Measurements from ENCODE around the gene PRKCA. TPM values are rescaled to one million over a fixed set of nuclear protein-coding genes. Genes with fewer than 3 reads are reported as not detected.

PRKCA gene
- total RNA-seq, 1 experiment from 2014 or later: 29.6 TPM

GRCh38 chr17:66426397-66427033, 124.1 kb downstream of the PRKCA start:
- no peaks in the 10 kb centered on the region for H3K36me3 ChIP-seq (ENCODE audit: control insufficient read depth, insufficient read depth, low read length)
- POLR2A ChIA-PET: no interaction called here
- no peak overlapping the region for H3K4me3 Mint-ChIP-seq (ENCODE audit: unreplicated experiment)
- H3K4me3 ChIP-seq (ENCODE audit: low read depth, low read length): no peak overlapping the region
- no TSS peak for BruUV-seq (replicated peaks)
- peaks cover 21% of the 10 kb centered on the region for H3K4me1 ChIP-seq
- H3K27me3 Mint-ChIP-seq (ENCODE audit: insufficient read depth, unreplicated experiment): no peaks in the 10 kb centered on the region
- DNase-seq: peak; percentile 47 to 64
- H3K9me3 Mint-ChIP-seq (ENCODE audit: unreplicated experiment): no peaks in the 10 kb centered on the region
- no peaks in the 10 kb centered on the region for H3K27me3 ChIP-seq (replicated peaks; ENCODE audit: control insufficient read depth, insufficient read depth, low read length)
- intact Hi-C loops (cut with micrococcal nuclease; ENCODE audit: unreplicated experiment): loop anchor here (1.0 to 2.0 kb wide), 4 partner anchors 122 to 226 kb away; no protein-coding TSS in a partner anchor
- TF ChIP-seq CTCF (IDR thresholded peaks at IDR 0.05; ENCODE audit: insufficient read depth in 1 of 2, low read depth in 1 of 2, low read length in 1 of 2, severe bottlenecking in 1 of 2, unreplicated experiment in 1 of 2): peak; percentile 34 to 39
- peak overlapping the region; percentile 5 for H3K27ac Mint-ChIP-seq (ENCODE audit: unreplicated experiment)
- peaks cover 15% of the 10 kb centered on the region for H3K4me1 Mint-ChIP-seq (ENCODE audit: low read depth, unreplicated experiment)
- H3K36me3 Mint-ChIP-seq (ENCODE audit: insufficient read depth, unreplicated experiment): no peaks in the 10 kb centered on the region
- CTCF ChIA-PET: no interaction called here
- H3K9me3 ChIP-seq: no peaks in the 10 kb centered on the region

- no peaks in the 10 kb centered on the region for H3K27me3 Mint-ChIP-seq (ENCODE audit: insufficient read depth, unreplicated experiment)
- Histone ChIP-seq H3K4me3 (ENCODE audit: low read depth, low read length) (no peak overlapping the region), H3K9me3 (no peaks in the 10 kb centered on the region), H3K27me3 (replicated peaks; ENCODE audit: control insufficient read depth, insufficient read depth, low read length) (no peaks in the 10 kb centered on the region), H3K4me1 (peaks cover 16% of the 10 kb centered on the region), H3K36me3 (ENCODE audit: control insufficient read depth, insufficient read depth, low read length) (no peaks in the 10 kb centered on the region)
- intact Hi-C loops (cut with micrococcal nuclease; ENCODE audit: unreplicated experiment): loop anchor here (2.0 kb wide), 1 partner anchor 122 kb away; no protein-coding TSS in a partner anchor
- DNase-seq: no peak
- POLR2A ChIA-PET: no interaction called here
- H3K9me3 Mint-ChIP-seq (ENCODE audit: unreplicated experiment): no peaks in the 10 kb centered on the region
- peaks cover 15% of the 10 kb centered on the region for H3K4me1 Mint-ChIP-seq (ENCODE audit: low read depth, unreplicated experiment)
- CTCF ChIA-PET: no interaction called here
- no peaks in the 10 kb centered on the region for H3K36me3 Mint-ChIP-seq (ENCODE audit: insufficient read depth, unreplicated experiment)
- H3K4me3 Mint-ChIP-seq (ENCODE audit: unreplicated experiment): no peak overlapping the region
- H3K27ac Mint-ChIP-seq (ENCODE audit: unreplicated experiment): no peak overlapping the region
- no peak for TF ChIP-seq CTCF (IDR thresholded peaks at IDR 0.05; ENCODE audit: insufficient read depth in 1 of 2, low read depth in 1 of 2, low read length in 1 of 2, severe bottlenecking in 1 of 2, unreplicated experiment in 1 of 2)
- no TSS peak for BruUV-seq (replicated peaks)
These were observed 124.7 kb downstream of the PRKCA start for GRCh38 chr17:66427134-66427533.

- intact Hi-C loops (cut with micrococcal nuclease; ENCODE audit: unreplicated experiment): no loop called here
- H3K36me3 Mint-ChIP-seq (ENCODE audit: insufficient read depth, unreplicated experiment): no peaks in the 10 kb centered on the region
- no peak overlapping the region for H3K4me3 Mint-ChIP-seq (ENCODE audit: unreplicated experiment)
- BruUV-seq (replicated peaks): no TSS peak
- no peak for DNase-seq
- peaks cover 14% of the 10 kb centered on the region for H3K4me1 ChIP-seq
- no peaks in the 10 kb centered on the region for H3K27me3 ChIP-seq (replicated peaks; ENCODE audit: control insufficient read depth, insufficient read depth, low read length)
- H3K27ac Mint-ChIP-seq (ENCODE audit: unreplicated experiment): no peak overlapping the region
- ChIA-PET POLR2A (no interaction called here), CTCF (no interaction called here)
- no peaks in the 10 kb centered on the region for H3K9me3 Mint-ChIP-seq (ENCODE audit: unreplicated experiment)
- no peaks in the 10 kb centered on the region for H3K9me3 ChIP-seq
- H3K27me3 Mint-ChIP-seq (ENCODE audit: insufficient read depth, unreplicated experiment): no peaks in the 10 kb centered on the region
- H3K4me3 ChIP-seq (ENCODE audit: low read depth, low read length): no peak overlapping the region
- TF ChIP-seq CTCF (IDR thresholded peaks at IDR 0.05; ENCODE audit: insufficient read depth in 1 of 2, low read depth in 1 of 2, low read length in 1 of 2, severe bottlenecking in 1 of 2, unreplicated experiment in 1 of 2): no peak
- H3K36me3 ChIP-seq (ENCODE audit: control insufficient read depth, insufficient read depth, low read length): no peaks in the 10 kb centered on the region
- H3K4me1 Mint-ChIP-seq (ENCODE audit: low read depth, unreplicated experiment): peaks cover 15% of the 10 kb centered on the region
These were observed 127.3 kb downstream of the PRKCA start for GRCh38 chr17:66429680-66430079.

Data from Caco-2 (cell line).